IPS-18a (cell line): Measurements from ENCODE around the gene LANCL1.

Source experiments
- H3K27ac ChIP-seq: one replicate; pipeline ENCODE4 v1.5.1; 2013; ENCODE audit warnings: low read length
- H3K27me3 ChIP-seq: one replicate; pipeline ENCODE4 v1.6.1; 2013; ENCODE audit warnings: mild to moderate bottlenecking, low read length; ENCODE audit not compliant: control insufficient read depth, insufficient read depth
- H3K36me3 ChIP-seq: one replicate; pipeline ENCODE4 v1.6.1; 2013; ENCODE audit warnings: low read depth, low read length; ENCODE audit not compliant: control insufficient read depth
- H3K4me1 ChIP-seq: one replicate; pipeline ENCODE4 v1.6.1; 2013; ENCODE audit warnings: low read depth, low read length; ENCODE audit not compliant: control insufficient read depth
- H3K4me3 ChIP-seq: one replicate; pipeline ENCODE4 v1.5.1; 2013; ENCODE audit warnings: low read length
- H3K9ac ChIP-seq: one replicate; pipeline ENCODE4 v1.6.1; 2013; ENCODE audit warnings: mild to moderate bottlenecking, low read length, moderate library complexity
- H3K9me3 ChIP-seq: one replicate; pipeline ENCODE4 v1.6.1; 2013; ENCODE audit warnings: low read depth, low read length; ENCODE audit not compliant: control insufficient read depth

The LANCL1 gene

GRCh38 chr2:210481601-210482175 lies 5.1 kb upstream of the LANCL1 start:
- Histone ChIP-seq H3K4me1 (peaks cover 12% of the 10 kb centered on the region), H3K9ac (no peak overlapping the region), H3K27ac (no peak overlapping the region), H3K4me3 (no peak overlapping the region), H3K36me3 (no peaks in the 10 kb centered on the region), H3K27me3 (no peaks in the 10 kb centered on the region), H3K9me3 (no peaks in the 10 kb centered on the region)

GRCh38 chr2:210480764-210481163 lies 4.2 kb upstream of the LANCL1 start:
- H3K4me3 ChIP-seq = no peak overlapping the region
- no peak overlapping the region for H3K27ac ChIP-seq
- H3K4me1 ChIP-seq = peaks cover 12% of the 10 kb centered on the region
- H3K27me3 ChIP-seq = no peaks in the 10 kb centered on the region
- no peaks in the 10 kb centered on the region for H3K9me3 ChIP-seq
- no peaks in the 10 kb centered on the region for H3K36me3 ChIP-seq
- H3K9ac ChIP-seq = no peak overlapping the region

GRCh38 chr2:210480079-210480478 lies 3.5 kb upstream of the LANCL1 start:
- Histone ChIP-seq H3K4me1 (peaks cover 12% of the 10 kb centered on the region), H3K9me3 (no peaks in the 10 kb centered on the region), H3K27ac (no peak overlapping the region), H3K4me3 (no peak overlapping the region), H3K36me3 (no peaks in the 10 kb centered on the region), H3K9ac (no peak overlapping the region), H3K27me3 (no peaks in the 10 kb centered on the region)

GRCh38 chr2:210478661-210479060 lies 2.1 kb upstream of the LANCL1 start:
- Histone ChIP-seq H3K9me3 (no peaks in the 10 kb centered on the region), H3K9ac (no peak overlapping the region), H3K27me3 (no peaks in the 10 kb centered on the region), H3K4me1 (peaks cover 12% of the 10 kb centered on the region), H3K36me3 (peaks cover 3% of the 10 kb centered on the region), H3K27ac (no peak overlapping the region), H3K4me3 (no peak overlapping the region)

GRCh38 chr2:210477496-210477895 lies 937 bp upstream of the LANCL1 start:
- Histone ChIP-seq H3K27ac (no peak overlapping the region), H3K4me1 (peaks cover 12% of the 10 kb centered on the region), H3K4me3 (peak overlapping the region; percentile 80), H3K9me3 (no peaks in the 10 kb centered on the region), H3K27me3 (no peaks in the 10 kb centered on the region), H3K9ac (no peak overlapping the region), H3K36me3 (peaks cover 7% of the 10 kb centered on the region)

GRCh38 chr2:210475706-210476105 lies 853 bp downstream of the LANCL1 start:
- H3K27ac ChIP-seq = no peak overlapping the region

GRCh38 chr2:210474776-210475175 lies 1.8 kb downstream of the LANCL1 start:
- no peak overlapping the region for H3K4me3 ChIP-seq

More at GRCh38 chr2:210475706-210476105, 853 bp downstream of the LANCL1 start:
- H3K36me3 ChIP-seq = peaks cover 17% of the 10 kb centered on the region
- no peaks in the 10 kb centered on the region for H3K27me3 ChIP-seq
- no peaks in the 10 kb centered on the region for H3K9me3 ChIP-seq
- H3K4me3 ChIP-seq = peak overlapping the region; percentile 80
- H3K9ac ChIP-seq = peak overlapping the region; percentile 87
- H3K4me1 ChIP-seq = peaks cover 5% of the 10 kb centered on the region

GRCh38 chr2:210461401-210461800 lies 15.2 kb downstream of the LANCL1 start:
- H3K9me3 ChIP-seq = no peaks in the 10 kb centered on the region
- H3K36me3 ChIP-seq = peaks cover 24% of the 10 kb centered on the region
- H3K4me3 ChIP-seq = no peak overlapping the region
- no peaks in the 10 kb centered on the region for H3K27me3 ChIP-seq
- H3K9ac ChIP-seq = no peak overlapping the region
- H3K27ac ChIP-seq = no peak overlapping the region
- H3K4me1 ChIP-seq = no peaks in the 10 kb centered on the region

More at GRCh38 chr2:210474776-210475175, 1.8 kb downstream of the LANCL1 start:
- H3K9me3 ChIP-seq = no peaks in the 10 kb centered on the region
- peaks cover 25% of the 10 kb centered on the region for H3K36me3 ChIP-seq
- H3K27me3 ChIP-seq = no peaks in the 10 kb centered on the region
- no peak overlapping the region for H3K27ac ChIP-seq
- H3K4me1 ChIP-seq = peaks cover 5% of the 10 kb centered on the region
- H3K9ac ChIP-seq = no peak overlapping the region

GRCh38 chr2:210460322-210461227 lies 16.0 kb downstream of the LANCL1 start:
- Histone ChIP-seq H3K9me3 (no peaks in the 10 kb centered on the region), H3K27me3 (no peaks in the 10 kb centered on the region), H3K4me3 (no peak overlapping the region), H3K27ac (no peak overlapping the region), H3K4me1 (no peaks in the 10 kb centered on the region), H3K36me3 (peaks cover 26% of the 10 kb centered on the region), H3K9ac (no peak overlapping the region)

- H3K27ac ChIP-seq = no peak overlapping the region
- no peaks in the 10 kb centered on the region for H3K27me3 ChIP-seq
- no peaks in the 10 kb centered on the region for H3K9me3 ChIP-seq
- H3K9ac ChIP-seq = no peak overlapping the region
- H3K36me3 ChIP-seq = peaks cover 25% of the 10 kb centered on the region
- no peak overlapping the region for H3K4me3 ChIP-seq
- H3K4me1 ChIP-seq = no peaks in the 10 kb centered on the region
These were observed 16.7 kb downstream of the LANCL1 start for GRCh38 chr2:210459880-210460279.

- Histone ChIP-seq H3K36me3 (peaks cover 30% of the 10 kb centered on the region), H3K27ac (no peak overlapping the region), H3K9ac (no peak overlapping the region), H3K27me3 (no peaks in the 10 kb centered on the region), H3K9me3 (no peaks in the 10 kb centered on the region), H3K4me1 (no peaks in the 10 kb centered on the region), H3K4me3 (no peak overlapping the region)
These were observed 17.2 kb downstream of the LANCL1 start for GRCh38 chr2:210459407-210459806.
